Right ventricle myocardium inferior (tissue), 1 donor: Measurements from ENCODE around the gene PIGS. TPM values are rescaled to one million over a fixed set of nuclear protein-coding genes. Genes with fewer than 3 reads are reported as not detected.

Source experiments
- ATAC-seq: fragments of 200-7000 bp; cut with Tn5 transposase; one replicate; pipeline ENCODE4 v1.9.1; 2020; ENCODE audit warnings: mild to moderate bottlenecking, moderate library complexity
- DNase-seq: peaks from one replicate; pipeline ENCODE4 v3.0.0; 2021; ENCODE audit errors: missing footprints
- intact Hi-C: fragments of 100-400 bp; cut with DNase I; formaldehyde crosslinking; loops from one replicate; pipeline ENCODE4 v1.11.0; 2022
- total RNA-seq: library from RNA; stranded (reverse); fragmentation: NEBNext Ultra II Directional; extraction: Animal tissue kit (Norgen Biotek cat#: 25700); gene quantifications from one replicate; pipeline ENCODE4 v1.2.1, GENCODE V29; 2021
- donor health status: DM: no; HTN: yes; CAD: no; lungs with severe emphysema.

PIGS gene
- total RNA-seq, 1 donor from 2014 or later = 41.1 TPM

GRCh38 chr17:28521311-28522085 is 49.8 kb downstream of the PIGS start:
- DNase-seq (no peak), ATAC-seq (peak; percentile 20)
- intact Hi-C loops = no loop called here

GRCh38 chr17:28520687-28521086 is 50.6 kb downstream of the PIGS start:
- intact Hi-C loops = no loop called here
- no peak for ATAC-seq
- no peak for DNase-seq

- intact Hi-C loops = no loop called here
- DNase-seq = no peak
- no peak for ATAC-seq
These were observed 52.1 kb downstream of the PIGS start for GRCh38 chr17:28519236-28519635.

- DNase-seq = no peak
- intact Hi-C loops = no loop called here
- ATAC-seq = no peak
These were observed 52.7 kb downstream of the PIGS start for GRCh38 chr17:28518578-28518977.

- ATAC-seq = no peak
- intact Hi-C loops = no loop called here
These were observed 53.2 kb downstream of the PIGS start for GRCh38 chr17:28518132-28518531.

GRCh38 chr17:28515518-28515917 is 55.8 kb downstream of the PIGS start:
- intact Hi-C loops = no loop called here

More at GRCh38 chr17:28518132-28518531, 53.2 kb downstream of the PIGS start:
- DNase-seq = no peak

GRCh38 chr17:28514561-28515002 is 56.7 kb downstream of the PIGS start:
- intact Hi-C loops = no loop called here
- DNase-seq (no peak), ATAC-seq (no peak)

More at GRCh38 chr17:28515518-28515917, 55.8 kb downstream of the PIGS start:
- ATAC-seq (no peak), DNase-seq (no peak)

GRCh38 chr17:28513476-28513875 is 57.8 kb downstream of the PIGS start:
- ATAC-seq = no peak
- intact Hi-C loops = no loop called here
- DNase-seq = no peak

- DNase-seq (no peak), ATAC-seq (no peak)
- intact Hi-C loops = no loop called here
These were observed 59.4 kb downstream of the PIGS start for GRCh38 chr17:28511858-28512461.

GRCh38 chr17:28509789-28510188 is 61.5 kb downstream of the PIGS start:
- intact Hi-C loops = no loop called here
- DNase-seq = no peak
- no peak for ATAC-seq

- DNase-seq = no peak
- no peak for ATAC-seq
- intact Hi-C loops = no loop called here
These were observed 63.1 kb downstream of the PIGS start for GRCh38 chr17:28508211-28508724.

GRCh38 chr17:28507567-28508203 is 63.6 kb downstream of the PIGS start:
- intact Hi-C loops = no loop called here
- no peak for DNase-seq

GRCh38 chr17:28506763-28507487 is 64.4 kb downstream of the PIGS start:
- DNase-seq (no peak), ATAC-seq (no peak)
- intact Hi-C loops = no loop called here

More at GRCh38 chr17:28507567-28508203, 63.6 kb downstream of the PIGS start:
- no peak for ATAC-seq

- DNase-seq (no peak), ATAC-seq (no peak)
- intact Hi-C loops = no loop called here
These were observed 65.2 kb downstream of the PIGS start, which contains the start of gene FOXN1 for GRCh38 chr17:28505986-28506665. FOXN1 (plus strand) TSS chr17:28506348; CDS start chr17:28523970, 17,622 bp downstream.

GRCh38 chr17:28503420-28503819 is 67.9 kb downstream of the PIGS start:
- ATAC-seq = no peak
- intact Hi-C loops = no loop called here
- no peak for DNase-seq
